ENCODE results near the gene CLTCL1. TPM values are rescaled to one million over a fixed set of nuclear protein-coding genes. Genes with fewer than 3 reads are reported as not detected.

Gene CLTCL1
- total and polyA plus RNA-seq, 9 of the 15 experiments (the other 6 are each of a cell fraction or from before 2014, with no cell fraction given), result 1.1 to 11.7 (median 5.0) TPM

GRCh38 chr22:19174106-19175025 lies 117.2 kb downstream of the CLTCL1 start:
- Histone ChIP-seq H3K4me1 (replicated peaks in 1 of 2; ENCODE audit: control insufficient read depth in 2 of 2, insufficient read depth in 2 of 2, low read length in 2 of 2) (peaks cover 58 to 100% of the 10 kb centered on the region in 2 experiments), H3K79me2 (ENCODE audit: control insufficient read depth, insufficient read depth, low read length) (peaks cover 81% of the 10 kb centered on the region), H3K4me2 (ENCODE audit: insufficient read depth, low read length) (peak overlapping the region; percentile 93), H4K20me1 (replicated peaks; ENCODE audit: control insufficient read depth, insufficient read depth, low read length) (peaks cover 42% of the 10 kb centered on the region), H3K36me3 (ENCODE audit: control insufficient read depth, insufficient read depth, low read length) (peaks cover 55% of the 10 kb centered on the region), H3K27me3 (ENCODE audit: control insufficient read depth in 2 of 2, insufficient read depth in 2 of 2, low read length in 2 of 2) (peaks cover 0 to 5% of the 10 kb centered on the region in 2 experiments; a peak in 1 of 5 replicates), H3K27ac (ENCODE audit: extremely low read depth, low read depth, low read length) (peak overlapping the region; percentile 1; the same call in 2 of the 3 replicates), H3K9ac (ENCODE audit: insufficient read depth in 1 of 2, low read depth in 2 of 2, low read length in 2 of 2) (peak overlapping the region in 1 of 2 experiments; percentile 96; a peak in 2 of 4 replicates), H2AFZ (ENCODE audit: low read depth, low read length) (no peak overlapping the region), H3K9me3 (replicated peaks; ENCODE audit: control insufficient read depth, insufficient read depth, low read depth, low read length) (no peaks in the 10 kb centered on the region), H3K9me1 (ENCODE audit: control insufficient read depth, insufficient read depth, low read length) (peaks cover 28% of the 10 kb centered on the region), H3K4me3 (peak overlapping the region; percentile 66)
- no peak for FAIRE-seq
- ATAC-seq, result no peak
- ChIA-PET CTCF (ENCODE audit: low intra/inter-chr PET ratio) (no interaction called here), POLR2A (interaction anchor here (0.6 to 2.9 kb wide), 34 partner anchors 18 to 681 kb away, joined by 3 to 12 read pairs (median 4); partner anchors contain the start of genes DGCR2, HIRA and MRPL40)
- intact Hi-C loops (cut with micrococcal nuclease), result loop anchor here (5.0 kb wide), 2 partner anchors 137 to 198 kb away; no protein-coding TSS in a partner anchor
- no TSS peak for BruUV-seq (replicated peaks)
- WGBS (ENCODE audit: insufficient coverage, low coverage, missing lambda C conversion rate), result 68% methylated on average over 14 of the region's 14 CpGs
- in situ Hi-C loops (cut with MboI), result loop anchor here (5.0 kb wide), 1 partner anchor 453 kb away; no protein-coding TSS in a partner anchor
- DNase-seq (ENCODE audit: extremely low read depth in 1 of 4, low spot score in 3 of 4), result peak in 1 of 4 experiments; percentile 59
- TF ChIP-seq, protein P1, sequence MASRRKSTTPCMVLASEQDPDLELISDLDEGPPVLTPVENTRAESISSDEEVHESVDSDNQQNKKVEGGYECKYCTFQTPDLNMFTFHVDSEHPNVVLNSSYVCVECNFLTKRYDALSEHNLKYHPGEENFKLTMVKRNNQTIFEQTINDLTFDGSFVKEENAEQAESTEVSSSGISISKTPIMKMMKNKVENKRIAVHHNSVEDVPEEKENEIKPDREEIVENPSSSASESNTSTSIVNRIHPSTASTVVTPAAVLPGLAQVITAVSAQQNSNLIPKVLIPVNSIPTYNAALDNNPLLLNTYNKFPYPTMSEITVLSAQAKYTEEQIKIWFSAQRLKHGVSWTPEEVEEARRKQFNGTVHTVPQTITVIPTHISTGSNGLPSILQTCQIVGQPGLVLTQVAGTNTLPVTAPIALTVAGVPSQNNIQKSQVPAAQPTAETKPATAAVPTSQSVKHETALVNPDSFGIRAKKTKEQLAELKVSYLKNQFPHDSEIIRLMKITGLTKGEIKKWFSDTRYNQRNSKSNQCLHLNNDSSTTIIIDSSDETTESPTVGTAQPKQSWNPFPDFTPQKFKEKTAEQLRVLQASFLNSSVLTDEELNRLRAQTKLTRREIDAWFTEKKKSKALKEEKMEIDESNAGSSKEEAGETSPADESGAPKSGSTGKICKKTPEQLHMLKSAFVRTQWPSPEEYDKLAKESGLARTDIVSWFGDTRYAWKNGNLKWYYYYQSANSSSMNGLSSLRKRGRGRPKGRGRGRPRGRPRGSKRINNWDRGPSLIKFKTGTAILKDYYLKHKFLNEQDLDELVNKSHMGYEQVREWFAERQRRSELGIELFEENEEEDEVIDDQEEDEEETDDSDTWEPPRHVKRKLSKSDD (conservative IDR thresholded peaks at IDR 0.05; ENCODE audit: low read length), result peak; percentile 29; the same call in 1 of the 2 replicates
- TF ChIP-seq ZNF717 (CRISPR knock-in tag; IDR thresholded peaks at IDR 0.05) (no peak), HDAC6 (IDR thresholded peaks at IDR 0.05; ENCODE audit: low read depth, low read length) (0 out of 2 replicates have a peak, but pooled peaks have one; percentile 5), TAF9B (IDR thresholded peaks at IDR 0.05; ENCODE audit: partially characterized antibody) (no peak), ZFP1 (CRISPR knock-in tag; IDR thresholded peaks at IDR 0.05) (0 out of 2 replicates have a peak, but pooled peaks have one; percentile 16), CHAMP1 (IDR thresholded peaks at IDR 0.05) (no peak), ZNF133 (CRISPR knock-in tag; IDR thresholded peaks at IDR 0.05) (0 out of 2 replicates have a peak, but pooled peaks have one; percentile 21), XRCC3 (IDR thresholded peaks at IDR 0.05) (no peak), ZEB2 (IDR thresholded peaks at IDR 0.05) (no peak), DDX20 (tag; IDR thresholded peaks at IDR 0.05; ENCODE audit: low read depth) (no peak), OTX1 (CRISPR knock-in tag; IDR thresholded peaks at IDR 0.05) (peak; percentile 26; the same call in 1 of the 2 replicates), ERF (CRISPR knock-in tag; IDR thresholded peaks at IDR 0.05) (peak; percentile 91), STAT5A (IDR thresholded peaks at IDR 0.05; ENCODE audit: borderline replicate concordance, low read length) (no peak)
- TF ChIP-seq, protein P2, sequence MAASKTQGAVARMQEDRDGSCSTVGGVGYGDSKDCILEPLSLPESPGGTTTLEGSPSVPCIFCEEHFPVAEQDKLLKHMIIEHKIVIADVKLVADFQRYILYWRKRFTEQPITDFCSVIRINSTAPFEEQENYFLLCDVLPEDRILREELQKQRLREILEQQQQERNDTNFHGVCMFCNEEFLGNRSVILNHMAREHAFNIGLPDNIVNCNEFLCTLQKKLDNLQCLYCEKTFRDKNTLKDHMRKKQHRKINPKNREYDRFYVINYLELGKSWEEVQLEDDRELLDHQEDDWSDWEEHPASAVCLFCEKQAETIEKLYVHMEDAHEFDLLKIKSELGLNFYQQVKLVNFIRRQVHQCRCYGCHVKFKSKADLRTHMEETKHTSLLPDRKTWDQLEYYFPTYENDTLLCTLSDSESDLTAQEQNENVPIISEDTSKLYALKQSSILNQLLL (CRISPR knock-in tag; IDR thresholded peaks at IDR 0.05; ENCODE audit: borderline replicate concordance), result 0 out of 2 replicates have a peak, but pooled peaks have one; percentile 11
